OCI-LY1 (cell line): ENCODE measurements around the gene LRIG1.

Experiments
- CTCF ChIP-seq: fragments of 200-600 bp; sonication (generic), shearing (Covaris generic); IDR thresholded peaks from 2 replicates; pipeline ENCODE4 v1.5.1; 2017; ENCODE audit warnings: mild to moderate bottlenecking, antibody characterized with exemption, low read length, moderate library complexity, mixed read lengths
- EZH2 ChIP-seq: fragments of 200-600 bp; sonication (generic), shearing (Covaris generic); IDR thresholded peaks from 2 replicates; pipeline ENCODE4 v1.8.0; 2017; ENCODE audit warnings: borderline replicate concordance, mixed run types, mild to moderate bottlenecking, antibody characterized with exemption, low read length, moderate library complexity, mixed read lengths

- TF ChIP-seq CTCF (no peak), EZH2 (no peak)
These were observed 146.8 kb downstream of the LRIG1 start for GRCh38 chr3:66354001-66354400.
